Skeletal muscle tissue (tissue), 4 donors: ENCODE measurements around the gene PALMD. TPM values are rescaled to one million over a fixed set of nuclear protein-coding genes. Genes with fewer than 3 reads are reported as not detected.
A peak's percentile ranks its signal among the peaks of the same experiment; 100 is the strongest.

ENCODE experiments used
- H3K27ac ChIP-seq: one replicate; pipeline ENCODE4 v1.7.0; 2013; ENCODE audit warnings: mild to moderate bottlenecking, low read depth, low read length, inconsistent platforms
- H3K27me3 ChIP-seq, 3 donors: one replicate each; pipeline ENCODE4 v1.7.0; 2013; ENCODE audit warnings: low read length in 3 of 3; ENCODE audit not compliant: control insufficient read depth in 3 of 3, insufficient read depth in 3 of 3
- H3K36me3 ChIP-seq, 3 donors: one replicate each; pipeline ENCODE4 v1.7.0; 2013; ENCODE audit warnings: low read length in 3 of 3; ENCODE audit not compliant: control insufficient read depth in 3 of 3, insufficient read depth in 3 of 3
- H3K4me1 ChIP-seq, 3 donors: one replicate each; pipeline ENCODE4 v1.7.0; 2013; ENCODE audit warnings: low read length in 3 of 3, mild to moderate bottlenecking in 3 of 3; ENCODE audit not compliant: control insufficient read depth in 3 of 3, insufficient read depth in 3 of 3
- H3K4me3 ChIP-seq, 3 donors: one replicate each; pipeline ENCODE4 v1.7.0; 2013; ENCODE audit warnings: low read length in 3 of 3
- H3K9ac ChIP-seq, 3 donors: one replicate each; pipeline ENCODE4 v1.7.0; 2013; ENCODE audit warnings: low read length in 3 of 3, mild to moderate bottlenecking in 3 of 3, moderate library complexity in 2 of 3, low read depth in 1 of 3
- H3K9me3 ChIP-seq, 3 donors: one replicate each; pipeline ENCODE4 v1.7.0; 2013; ENCODE audit warnings: low read length in 3 of 3; ENCODE audit not compliant: control insufficient read depth in 3 of 3
- total RNA-seq: library from RNA; depleted of rRNA; stranded (reverse); fragments of >200 nt; gene quantifications from one replicate; pipeline ENCODE4 v1.2.3, GENCODE V29; 2014
- donor health status: Osteomylitis.

PALMD gene
- total RNA-seq, 1 donor from 2014 or later, result 46.4 TPM

GRCh38 chr1:99680270-99680669 lies 34.4 kb downstream of the PALMD start:
- Histone ChIP-seq H3K4me1 (peaks cover 27 to 67% (median 65%) of the 10 kb centered on the region in 3 donors), H3K9ac (no peak overlapping the region), H3K9me3 (no peaks in the 10 kb centered on the region), H3K27me3 (no peaks in the 10 kb centered on the region), H3K4me3 (no peak overlapping the region), H3K27ac (peak overlapping the region; percentile 51), H3K36me3 (peaks cover 0 to 17% (median 6%) of the 10 kb centered on the region in 3 donors)

- peak overlapping the region in 1 of 3 donors; percentile 11 for H3K4me3 ChIP-seq
- peaks cover 32 to 64% (median 59%) of the 10 kb centered on the region in 3 donors for H3K4me1 ChIP-seq
- peaks cover 0 to 17% (median 6%) of the 10 kb centered on the region in 3 donors for H3K36me3 ChIP-seq
- peak overlapping the region; percentile 43 for H3K27ac ChIP-seq
- H3K27me3 ChIP-seq, result no peaks in the 10 kb centered on the region
- no peaks in the 10 kb centered on the region for H3K9me3 ChIP-seq
- peak overlapping the region in 1 of 3 donors; percentile 15 for H3K9ac ChIP-seq
Measured at GRCh38 chr1:99681583-99681982, 35.7 kb downstream of the PALMD start.

- H3K27ac ChIP-seq, result peak overlapping the region; percentile 43
- H3K36me3 ChIP-seq, result peaks cover 0 to 21% (median 11%) of the 10 kb centered on the region in 3 donors
- H3K9me3 ChIP-seq, result no peaks in the 10 kb centered on the region
- peaks cover 29 to 64% (median 56%) of the 10 kb centered on the region in 3 donors for H3K4me1 ChIP-seq
- no peak overlapping the region for H3K9ac ChIP-seq
- H3K27me3 ChIP-seq, result no peaks in the 10 kb centered on the region
- H3K4me3 ChIP-seq, result no peak overlapping the region
Measured at GRCh38 chr1:99682291-99682751, 36.4 kb downstream of the PALMD start.

GRCh38 chr1:99685516-99686180 lies 39.7 kb downstream of the PALMD start:
- Histone ChIP-seq H3K27ac (peak overlapping the region; percentile 78), H3K4me1 (peaks cover 21 to 43% (median 31%) of the 10 kb centered on the region in 3 donors), H3K36me3 (peaks cover 16 to 32% (median 27%) of the 10 kb centered on the region in 3 donors), H3K4me3 (no peak overlapping the region), H3K27me3 (no peaks in the 10 kb centered on the region), H3K9ac (peak overlapping the region in 1 of 3 donors; percentile 17), H3K9me3 (no peaks in the 10 kb centered on the region)

GRCh38 chr1:99691175-99691574 lies 45.3 kb downstream of the PALMD start:
- peak overlapping the region; percentile 37 for H3K27ac ChIP-seq
- no peak overlapping the region for H3K9ac ChIP-seq
- peaks cover 0 to 8% (median 0%) of the 10 kb centered on the region in 3 donors for H3K4me1 ChIP-seq
- H3K4me3 ChIP-seq, result no peak overlapping the region
- H3K36me3 ChIP-seq, result peaks cover 33 to 60% (median 41%) of the 10 kb centered on the region in 3 donors
- no peaks in the 10 kb centered on the region for H3K27me3 ChIP-seq
- H3K9me3 ChIP-seq, result no peaks in the 10 kb centered on the region

GRCh38 chr1:99696616-99697015 lies 50.7 kb downstream of the PALMD start:
- H3K36me3 ChIP-seq, result peaks cover 14 to 25% (median 17%) of the 10 kb centered on the region in 3 donors
- no peaks in the 10 kb centered on the region for H3K27me3 ChIP-seq
- H3K9ac ChIP-seq, result no peak overlapping the region
- no peak overlapping the region for H3K27ac ChIP-seq
- H3K9me3 ChIP-seq, result no peaks in the 10 kb centered on the region
- H3K4me3 ChIP-seq, result no peak overlapping the region
- H3K4me1 ChIP-seq, result peaks cover 0 to 4% (median 0%) of the 10 kb centered on the region in 3 donors

- Histone ChIP-seq H3K4me1 (no peaks in the 10 kb centered on the region), H3K9ac (no peak overlapping the region), H3K36me3 (peaks cover 8 to 15% (median 8%) of the 10 kb centered on the region in 3 donors), H3K4me3 (no peak overlapping the region), H3K27me3 (no peaks in the 10 kb centered on the region), H3K27ac (no peak overlapping the region), H3K9me3 (no peaks in the 10 kb centered on the region)
Measured at GRCh38 chr1:99697580-99697979, 51.7 kb downstream of the PALMD start.

GRCh38 chr1:99700020-99700419 lies 54.1 kb downstream of the PALMD start:
- Histone ChIP-seq H3K36me3 (no peaks in the 10 kb centered on the region), H3K27me3 (no peaks in the 10 kb centered on the region), H3K9me3 (no peaks in the 10 kb centered on the region), H3K9ac (no peak overlapping the region), H3K4me3 (no peak overlapping the region), H3K4me1 (no peaks in the 10 kb centered on the region), H3K27ac (no peak overlapping the region)

GRCh38 chr1:99702221-99702620 lies 56.3 kb downstream of the PALMD start:
- Histone ChIP-seq H3K27ac (no peak overlapping the region), H3K4me3 (no peak overlapping the region), H3K4me1 (no peaks in the 10 kb centered on the region), H3K36me3 (no peaks in the 10 kb centered on the region), H3K9ac (no peak overlapping the region), H3K27me3 (no peaks in the 10 kb centered on the region), H3K9me3 (no peaks in the 10 kb centered on the region)

- Histone ChIP-seq H3K27me3 (no peaks in the 10 kb centered on the region), H3K27ac (no peak overlapping the region), H3K9me3 (no peaks in the 10 kb centered on the region), H3K9ac (no peak overlapping the region), H3K4me3 (peak overlapping the region in 1 of 3 donors; percentile 22), H3K4me1 (no peaks in the 10 kb centered on the region), H3K36me3 (peaks cover 0 to 2% (median 0%) of the 10 kb centered on the region in 3 donors)
Measured at GRCh38 chr1:99704356-99704816, 58.5 kb downstream of the PALMD start.
